ENCODE measurements around the gene ACO2. TPM values are rescaled to one million over a fixed set of nuclear protein-coding genes. Genes with fewer than 3 reads are reported as not detected.

Gene ACO2
- total and polyA plus RNA-seq, 12 donors, result 35.5 to 212 (median 134) TPM

DNA sequence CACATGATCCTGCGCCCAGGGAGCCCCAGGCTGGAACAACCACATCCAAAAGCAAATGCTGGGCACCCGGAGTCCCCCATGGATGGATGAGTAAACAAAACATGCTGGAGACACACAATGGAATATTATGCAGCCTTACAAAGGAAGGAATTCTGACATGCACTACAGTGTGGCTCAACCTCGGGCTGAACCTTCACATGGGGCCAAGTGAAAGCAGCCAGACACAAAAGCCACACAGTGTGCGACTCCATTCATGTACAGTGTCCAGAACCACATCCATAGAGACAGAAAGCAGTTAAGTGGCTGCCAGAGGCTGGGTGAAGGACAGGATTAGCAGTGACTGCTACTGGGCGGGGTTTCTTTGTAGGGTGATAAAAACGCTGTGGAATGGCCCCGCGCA lies 65.3 kb downstream of the ACO2 start:
- Histone ChIP-seq H3K4me1 (replicated peaks in 1 of 2) (no peaks in the 10 kb centered on the region), H3K27ac (no peak overlapping the region), H3K4me3 (no peak overlapping the region), H3K36me3 (replicated peaks in 1 of 2) (peaks cover 0 to 36% of the 10 kb centered on the region in 2 donors), H3K27me3 (no peaks in the 10 kb centered on the region), H3K9me3 (replicated peaks in 1 of 3) (no peaks in the 10 kb centered on the region)
- intact Hi-C loops (cut with DNase I), result no loop called here
- 76 to 86% (median 78%) methylated on average over 8 of the region's 8 CpGs for WGBS, 4 donors
- TF ChIP-seq CTCF (IDR thresholded peaks at IDR 0.05) (no peak), POLR2A (IDR thresholded peaks at IDR 0.05) (no peak)
- no peak for DNase-seq

DNA sequence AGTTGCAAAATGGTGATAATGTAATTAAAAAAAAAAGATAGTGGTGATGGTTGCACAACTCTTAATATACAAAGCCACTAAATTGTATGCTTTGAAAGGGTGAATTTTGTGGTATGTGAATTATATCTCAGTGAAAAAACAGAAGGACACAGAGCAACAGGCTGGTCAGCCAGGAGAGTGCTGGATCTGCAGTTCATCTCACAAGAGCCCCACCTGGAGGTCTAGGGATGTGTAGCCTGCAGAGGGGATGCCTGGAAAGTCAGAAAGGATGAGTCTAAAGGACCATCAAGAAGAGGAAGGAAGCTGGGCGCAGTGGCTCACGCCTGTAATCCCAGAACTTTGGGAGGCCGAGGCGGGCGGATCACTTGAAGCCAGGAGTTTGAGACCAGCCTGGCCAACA lies 66.3 kb downstream of the ACO2 start:
- no peak for DNase-seq
- intact Hi-C loops (cut with DNase I), result no loop called here
- H3K4me3 ChIP-seq, result no peak overlapping the region
- 77 to 93% (median 86%) methylated on average over 5 of the region's 5 CpGs for WGBS, 4 donors
- TF ChIP-seq CTCF (IDR thresholded peaks at IDR 0.05), result no peak
- TF ChIP-seq POLR2A (IDR thresholded peaks at IDR 0.05), result no peak
- peaks cover 0 to 30% of the 10 kb centered on the region in 2 donors for H3K36me3 ChIP-seq (replicated peaks in 1 of 2)
- H3K27ac ChIP-seq, result no peak overlapping the region
- H3K9me3 ChIP-seq (replicated peaks in 1 of 3), result no peaks in the 10 kb centered on the region
- H3K4me1 ChIP-seq (replicated peaks in 1 of 2), result peaks cover 0 to 6% of the 10 kb centered on the region in 2 donors
- H3K27me3 ChIP-seq, result no peaks in the 10 kb centered on the region

DNA sequence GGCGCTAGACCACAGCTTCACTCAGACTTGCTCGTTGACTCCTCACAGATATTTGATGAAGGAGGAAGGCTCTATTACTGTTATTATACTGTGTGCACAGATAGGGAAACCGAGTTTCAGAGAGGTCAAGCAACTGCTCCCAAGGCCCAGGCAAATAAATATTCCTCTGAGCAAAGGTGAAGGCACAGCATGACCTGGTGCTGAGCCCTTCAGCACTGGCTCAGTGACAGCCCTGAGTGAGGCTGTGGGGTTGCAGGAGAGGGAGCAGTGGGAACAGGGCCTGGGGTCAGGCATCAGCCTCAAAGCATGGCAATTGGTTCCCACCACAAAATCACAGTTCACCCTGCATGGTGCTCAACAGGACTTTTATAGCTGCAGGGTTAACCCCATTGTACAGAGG lies 68.3 kb downstream of the ACO2 start:
- intact Hi-C loops (cut with DNase I), result no loop called here
- Histone ChIP-seq H3K27ac (no peak overlapping the region), H3K27me3 (no peaks in the 10 kb centered on the region), H3K36me3 (replicated peaks in 1 of 2) (peaks cover 0 to 10% of the 10 kb centered on the region in 2 donors), H3K9me3 (replicated peaks in 1 of 3) (no peaks in the 10 kb centered on the region), H3K4me1 (replicated peaks in 1 of 2) (peaks cover 9 to 24% of the 10 kb centered on the region in 2 donors), H3K4me3 (no peak overlapping the region)
- TF ChIP-seq POLR2A (IDR thresholded peaks at IDR 0.05) (no peak), CTCF (IDR thresholded peaks at IDR 0.05) (no peak)
- no peak for DNase-seq
- 69 to 94% (median 84%) methylated on average over 2 to 3 of the region's 3 CpGs for WGBS, 4 donors

DNA sequence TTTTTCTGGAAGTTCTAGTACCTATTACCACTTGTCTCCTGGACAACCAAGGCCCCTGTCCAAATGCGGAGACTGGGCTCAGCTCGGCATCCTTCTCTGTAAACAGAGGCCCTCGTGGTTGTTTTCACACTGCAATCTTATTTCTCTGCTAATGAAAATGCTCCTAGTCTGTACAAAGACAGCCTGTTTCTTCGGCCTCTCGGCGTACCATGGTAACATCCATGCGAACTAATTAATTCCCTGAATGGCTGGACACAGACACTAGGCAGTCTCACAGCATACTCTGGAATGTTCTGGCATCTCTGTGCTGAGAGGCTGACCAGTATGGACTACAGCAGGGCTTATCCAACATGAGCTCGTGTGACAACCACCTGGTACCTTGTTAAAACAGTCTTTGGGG lies 69.7 kb downstream of the ACO2 start:
- H3K9me3 ChIP-seq (replicated peaks in 1 of 3), result no peaks in the 10 kb centered on the region
- peaks cover 23 to 38% of the 10 kb centered on the region in 2 donors for H3K4me1 ChIP-seq (replicated peaks in 1 of 2)
- peaks cover 0 to 4% of the 10 kb centered on the region in 2 donors for H3K36me3 ChIP-seq (replicated peaks in 1 of 2)
- intact Hi-C loops (cut with DNase I), result no loop called here
- DNase-seq, result no peak
- WGBS, 4 donors, result 86 to 92% (median 89%) methylated on average over 7 to 8 of the region's 8 CpGs
- no peaks in the 10 kb centered on the region for H3K27me3 ChIP-seq
- TF ChIP-seq POLR2A (IDR thresholded peaks at IDR 0.05) (no peak), CTCF (IDR thresholded peaks at IDR 0.05) (no peak)
- H3K4me3 ChIP-seq, result no peak overlapping the region
- H3K27ac ChIP-seq, result no peak overlapping the region
